ENCODE measurements around the gene MTCL1. TPM values are rescaled to one million over a fixed set of nuclear protein-coding genes. Genes with fewer than 3 reads are reported as not detected.

Gene MTCL1
- total and polyA plus RNA-seq, 9 of the 15 experiments (the other 6 are each of a cell fraction or from before 2014, with no cell fraction given): 0.21 to 7.4 (median 3.7) TPM

DNA sequence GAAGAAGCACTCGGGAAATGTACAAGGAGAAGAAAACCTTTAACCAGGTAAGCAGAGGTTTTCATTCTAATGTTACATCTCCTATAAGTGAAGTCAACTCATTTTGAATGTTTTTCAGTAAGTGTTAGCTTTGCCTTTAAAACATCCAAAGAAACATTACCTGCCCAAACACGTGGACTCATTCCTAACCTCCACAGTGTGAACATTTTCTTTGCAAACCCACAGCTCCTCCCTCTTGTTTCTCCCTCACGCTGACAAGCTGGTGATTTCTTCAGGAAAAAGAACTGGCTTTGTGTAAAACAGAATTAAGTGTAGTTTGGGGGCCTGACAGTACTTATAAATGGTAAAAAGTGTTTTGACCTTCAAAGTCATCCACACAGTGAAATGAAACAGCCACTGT lies 72.5 kb downstream of the MTCL1 start:
- H3K9me3 ChIP-seq (replicated peaks; ENCODE audit: control insufficient read depth, insufficient read depth, low read depth, low read length): no peaks in the 10 kb centered on the region
- H3K27ac ChIP-seq (ENCODE audit: extremely low read depth, low read depth, low read length): no peak overlapping the region
- no peak for DNase-seq (ENCODE audit: extremely low read depth in 1 of 4, low spot score in 3 of 4)
- intact Hi-C loops (cut with micrococcal nuclease) (no loop called here), in situ Hi-C loops (cut with MboI) (no loop called here)
- no peaks in the 10 kb centered on the region for H3K36me3 ChIP-seq (ENCODE audit: control insufficient read depth, insufficient read depth, low read length)
- H3K79me2 ChIP-seq (ENCODE audit: control insufficient read depth, insufficient read depth, low read length): no peaks in the 10 kb centered on the region
- ChIA-PET CTCF (ENCODE audit: low intra/inter-chr PET ratio) (no interaction called here), POLR2A (interaction anchor here (0.9 to 4.1 kb wide), 3 partner anchors 9 to 18 kb away, joined by 3 to 20 read pairs (median 15); no protein-coding TSS in a partner anchor)
- H3K27me3 ChIP-seq (ENCODE audit: control insufficient read depth in 2 of 2, insufficient read depth in 2 of 2, low read length in 2 of 2): peaks cover 2 to 14% of the 10 kb centered on the region in 2 experiments; a peak in 1 of 5 replicates
- no peak for ATAC-seq
- no peak for FAIRE-seq
- peaks cover 4 to 6% of the 10 kb centered on the region in 2 experiments; a peak in 2 of 5 replicates for H3K4me1 ChIP-seq (replicated peaks in 1 of 2; ENCODE audit: control insufficient read depth in 2 of 2, insufficient read depth in 2 of 2, low read length in 2 of 2)
- H3K9ac ChIP-seq (ENCODE audit: insufficient read depth in 1 of 2, low read depth in 2 of 2, low read length in 2 of 2): no peak overlapping the region
- BruUV-seq (replicated peaks): no TSS peak
- H4K20me1 ChIP-seq (replicated peaks; ENCODE audit: control insufficient read depth, insufficient read depth, low read length): no peaks in the 10 kb centered on the region
- no peak overlapping the region for H3K4me2 ChIP-seq (ENCODE audit: insufficient read depth, low read length)
- H3K4me3 ChIP-seq: no peak overlapping the region
- H3K9me1 ChIP-seq (ENCODE audit: control insufficient read depth, insufficient read depth, low read length): peaks cover 4% of the 10 kb centered on the region
- no peak overlapping the region for H2AFZ ChIP-seq (ENCODE audit: low read depth, low read length)
- 1% methylated on average over 3 of the region's 3 CpGs for WGBS (ENCODE audit: insufficient coverage, low coverage, missing lambda C conversion rate)
- TF ChIP-seq NR2F6 (CRISPR knock-in tag; IDR thresholded peaks at IDR 0.05) (no peak), KAT2B (IDR thresholded peaks at IDR 0.05; ENCODE audit: low read depth, low read length) (no peak), CC2D1A (IDR thresholded peaks at IDR 0.05) (no peak), ZBTB8A (IDR thresholded peaks at IDR 0.05; ENCODE audit: partially characterized antibody) (no peak), HMBOX1 (IDR thresholded peaks at IDR 0.05) (no peak)
- TF ChIP-seq, protein P1, sequence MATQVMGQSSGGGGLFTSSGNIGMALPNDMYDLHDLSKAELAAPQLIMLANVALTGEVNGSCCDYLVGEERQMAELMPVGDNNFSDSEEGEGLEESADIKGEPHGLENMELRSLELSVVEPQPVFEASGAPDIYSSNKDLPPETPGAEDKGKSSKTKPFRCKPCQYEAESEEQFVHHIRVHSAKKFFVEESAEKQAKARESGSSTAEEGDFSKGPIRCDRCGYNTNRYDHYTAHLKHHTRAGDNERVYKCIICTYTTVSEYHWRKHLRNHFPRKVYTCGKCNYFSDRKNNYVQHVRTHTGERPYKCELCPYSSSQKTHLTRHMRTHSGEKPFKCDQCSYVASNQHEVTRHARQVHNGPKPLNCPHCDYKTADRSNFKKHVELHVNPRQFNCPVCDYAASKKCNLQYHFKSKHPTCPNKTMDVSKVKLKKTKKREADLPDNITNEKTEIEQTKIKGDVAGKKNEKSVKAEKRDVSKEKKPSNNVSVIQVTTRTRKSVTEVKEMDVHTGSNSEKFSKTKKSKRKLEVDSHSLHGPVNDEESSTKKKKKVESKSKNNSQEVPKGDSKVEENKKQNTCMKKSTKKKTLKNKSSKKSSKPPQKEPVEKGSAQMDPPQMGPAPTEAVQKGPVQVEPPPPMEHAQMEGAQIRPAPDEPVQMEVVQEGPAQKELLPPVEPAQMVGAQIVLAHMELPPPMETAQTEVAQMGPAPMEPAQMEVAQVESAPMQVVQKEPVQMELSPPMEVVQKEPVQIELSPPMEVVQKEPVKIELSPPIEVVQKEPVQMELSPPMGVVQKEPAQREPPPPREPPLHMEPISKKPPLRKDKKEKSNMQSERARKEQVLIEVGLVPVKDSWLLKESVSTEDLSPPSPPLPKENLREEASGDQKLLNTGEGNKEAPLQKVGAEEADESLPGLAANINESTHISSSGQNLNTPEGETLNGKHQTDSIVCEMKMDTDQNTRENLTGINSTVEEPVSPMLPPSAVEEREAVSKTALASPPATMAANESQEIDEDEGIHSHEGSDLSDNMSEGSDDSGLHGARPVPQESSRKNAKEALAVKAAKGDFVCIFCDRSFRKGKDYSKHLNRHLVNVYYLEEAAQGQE (IDR thresholded peaks at IDR 0.05; ENCODE audit: borderline replicate concordance): no peak
- TF ChIP-seq, protein P1 (CRISPR knock-in tag; IDR thresholded peaks at IDR 0.05; ENCODE audit: low read depth): no peak
- TF ChIP-seq, protein P2, sequence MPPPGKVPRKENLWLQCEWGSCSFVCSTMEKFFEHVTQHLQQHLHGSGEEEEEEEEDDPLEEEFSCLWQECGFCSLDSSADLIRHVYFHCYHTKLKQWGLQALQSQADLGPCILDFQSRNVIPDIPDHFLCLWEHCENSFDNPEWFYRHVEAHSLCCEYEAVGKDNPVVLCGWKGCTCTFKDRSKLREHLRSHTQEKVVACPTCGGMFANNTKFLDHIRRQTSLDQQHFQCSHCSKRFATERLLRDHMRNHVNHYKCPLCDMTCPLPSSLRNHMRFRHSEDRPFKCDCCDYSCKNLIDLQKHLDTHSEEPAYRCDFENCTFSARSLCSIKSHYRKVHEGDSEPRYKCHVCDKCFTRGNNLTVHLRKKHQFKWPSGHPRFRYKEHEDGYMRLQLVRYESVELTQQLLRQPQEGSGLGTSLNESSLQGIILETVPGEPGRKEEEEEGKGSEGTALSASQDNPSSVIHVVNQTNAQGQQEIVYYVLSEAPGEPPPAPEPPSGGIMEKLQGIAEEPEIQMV (tag; conservative IDR thresholded peaks at IDR 0.05; ENCODE audit: low read depth): no peak

All from K562 (cell line).